Activated CD8-positive, alpha-beta T cell treated with anti-CD3 and anti-CD28 coated beads for 36 hours (primary cell): ENCODE data around the gene OSBPL6. TPM values are rescaled to one million over a fixed set of nuclear protein-coding genes. Genes with fewer than 3 reads are reported as not detected.
A peak's percentile ranks its signal among the peaks of the same experiment; 100 is the strongest.

Experiments used
- ATAC-seq: fragments of 200-7000 bp; cut with Tn5 transposase; one replicate; pipeline ENCODE4 v1.10.0; 2021; ENCODE audit warnings: mild to moderate bottlenecking, moderate library complexity
- CTCF ChIA-PET: fragments of 350-600 bp; sonication (Branson Sonifier 250); formaldehyde crosslinking; loops from one replicate; lab custom pipeline; 2021; ENCODE audit warnings: antibody characterized with exemption; lab: Charles Lee
- POLR2A ChIA-PET: fragments of 350-600 bp; sonication (Branson Sonifier 250); formaldehyde crosslinking; loops from one replicate; lab custom pipeline; 2021; ENCODE audit warnings: antibody characterized with exemption; lab: Charles Lee
- DNase-seq: peaks from one replicate; pipeline ENCODE4 v3.0.0-alpha.2; 2020
- H3K27ac Mint-ChIP-seq: one replicate; pipeline ENCODE4 v1.8.0; 2021; ENCODE audit warnings: mild to moderate bottlenecking, mixed read lengths
- H3K27me3 Mint-ChIP-seq: one replicate; pipeline ENCODE4 v1.8.0; 2021; ENCODE audit warnings: mixed read lengths
- H3K36me3 Mint-ChIP-seq: one replicate; pipeline ENCODE4 v1.8.0; 2021; ENCODE audit warnings: low read depth, mixed read lengths
- H3K4me1 Mint-ChIP-seq: one replicate; pipeline ENCODE4 v1.8.0; 2021; ENCODE audit warnings: low read depth, mixed read lengths
- H3K4me3 Mint-ChIP-seq: one replicate; pipeline ENCODE4 v1.8.0; 2021; ENCODE audit warnings: mild to moderate bottlenecking, moderate library complexity, mixed read lengths
- H3K9me3 Mint-ChIP-seq: one replicate; pipeline ENCODE4 v1.8.0; 2021; ENCODE audit warnings: mixed read lengths
- CTCF ChIP-seq: fragments of 200-600 bp; IDR thresholded peaks from one replicate; pipeline ENCODE4 v1.8.0; 2022; ENCODE audit warnings: antibody characterized with exemption, mild to moderate bottlenecking
- intact Hi-C: fragments of 100-400 bp; cut with micrococcal nuclease; formaldehyde crosslinking; loops from one replicate; pipeline ENCODE4 v1.10.0; 2022
- total RNA-seq, 2 experiments: library from RNA; stranded (reverse); gene quantifications; one replicate each; pipeline ENCODE4 v1.2.3, GENCODE V29; 2021

The OSBPL6 gene
- total RNA-seq, 2 experiments from 2014 or later, result 2.5 to 4.0 TPM

GRCh38 chr2:178436662-178437061 is 242.3 kb downstream of the OSBPL6 start:
- no peak for DNase-seq
- Mint-ChIP-seq H3K27me3 (no peaks in the 10 kb centered on the region), H3K4me3 (no peak overlapping the region), H3K9me3 (no peaks in the 10 kb centered on the region), H3K27ac (no peak overlapping the region), H3K36me3 (peaks cover 32% of the 10 kb centered on the region), H3K4me1 (no peaks in the 10 kb centered on the region)
- ATAC-seq, result no peak
- intact Hi-C loops, result no loop called here
- POLR2A ChIA-PET, result interaction anchor here (1.4 kb wide), 1 partner anchor 14 kb away, joined by 3 read pairs; the partner anchor contains the start of genes PJVK and PRKRA
- CTCF ChIA-PET, result interaction anchor here (1.6 kb wide), 1 partner anchor 22 kb away, joined by 7 read pairs; no protein-coding TSS in a partner anchor
- TF ChIP-seq CTCF, result no peak

GRCh38 chr2:178441426-178441825 is 247.1 kb downstream of the OSBPL6 start:
- no peak overlapping the region for H3K4me3 Mint-ChIP-seq
- POLR2A ChIA-PET, result no interaction called here
- H3K9me3 Mint-ChIP-seq, result no peaks in the 10 kb centered on the region
- intact Hi-C loops, result no loop called here
- no peaks in the 10 kb centered on the region for H3K27me3 Mint-ChIP-seq
- peaks cover 6% of the 10 kb centered on the region for H3K4me1 Mint-ChIP-seq
- no peak for TF ChIP-seq CTCF
- no peak overlapping the region for H3K27ac Mint-ChIP-seq
- DNase-seq, result no peak
- CTCF ChIA-PET, result interaction anchor here (2.2 kb wide), 1 partner anchor 27 kb away, joined by 7 read pairs; no protein-coding TSS in a partner anchor
- H3K36me3 Mint-ChIP-seq, result peaks cover 37% of the 10 kb centered on the region
- ATAC-seq, result no peak

DNA sequence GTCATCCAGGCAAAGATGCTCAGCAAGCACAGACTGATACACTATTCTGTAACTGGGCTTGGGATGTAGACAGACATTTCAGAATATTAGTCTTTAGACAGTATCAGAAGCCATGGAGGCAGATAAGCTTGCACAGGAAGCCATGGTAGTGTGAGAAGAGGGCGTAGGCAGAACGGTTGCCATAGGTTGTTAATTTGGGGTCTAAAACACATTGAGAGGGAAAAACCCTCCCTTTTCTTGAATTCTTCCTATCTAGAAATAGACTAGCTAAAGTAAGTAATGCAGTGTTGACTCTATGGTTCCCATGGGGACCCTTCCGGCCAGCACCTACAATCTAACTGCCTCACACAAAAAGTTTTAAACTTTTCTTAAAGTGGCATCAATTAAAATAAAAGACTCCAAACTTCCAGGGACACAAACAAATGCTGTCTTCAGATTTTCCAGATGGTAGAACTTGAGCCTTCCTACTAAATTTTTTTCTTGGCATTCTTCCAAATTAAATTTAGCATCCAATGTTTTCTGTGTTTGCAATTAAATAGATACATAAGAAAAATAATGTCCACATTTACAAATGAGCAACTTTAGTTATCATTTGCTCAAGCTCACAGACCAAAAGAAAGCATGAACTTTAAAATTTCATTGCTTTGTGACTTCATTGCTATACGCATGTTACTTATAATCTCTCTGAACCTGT is 254.8 kb downstream of the OSBPL6 start:
- no peak for TF ChIP-seq CTCF
- POLR2A ChIA-PET, result interaction anchor here (1.3 to 3.5 kb wide), 3 partner anchors 18 to 43 kb away, joined by 3 to 37 read pairs (median 7); no protein-coding TSS in a partner anchor
- Mint-ChIP-seq H3K36me3 (peaks cover 34% of the 10 kb centered on the region), H3K9me3 (no peaks in the 10 kb centered on the region), H3K27me3 (no peaks in the 10 kb centered on the region), H3K27ac (peak overlapping the region; percentile 18), H3K4me1 (peaks cover 30% of the 10 kb centered on the region), H3K4me3 (peak overlapping the region; percentile 87)
- intact Hi-C loops, result no loop called here
- CTCF ChIA-PET, result interaction anchor here (1.1 to 2.9 kb wide), 6 partner anchors 20 to 337 kb away, joined by 3 to 22 read pairs (median 6); partner anchors contain the start of gene RBM45
- peak; percentile 5 for DNase-seq
- ATAC-seq, result no peak

DNA sequence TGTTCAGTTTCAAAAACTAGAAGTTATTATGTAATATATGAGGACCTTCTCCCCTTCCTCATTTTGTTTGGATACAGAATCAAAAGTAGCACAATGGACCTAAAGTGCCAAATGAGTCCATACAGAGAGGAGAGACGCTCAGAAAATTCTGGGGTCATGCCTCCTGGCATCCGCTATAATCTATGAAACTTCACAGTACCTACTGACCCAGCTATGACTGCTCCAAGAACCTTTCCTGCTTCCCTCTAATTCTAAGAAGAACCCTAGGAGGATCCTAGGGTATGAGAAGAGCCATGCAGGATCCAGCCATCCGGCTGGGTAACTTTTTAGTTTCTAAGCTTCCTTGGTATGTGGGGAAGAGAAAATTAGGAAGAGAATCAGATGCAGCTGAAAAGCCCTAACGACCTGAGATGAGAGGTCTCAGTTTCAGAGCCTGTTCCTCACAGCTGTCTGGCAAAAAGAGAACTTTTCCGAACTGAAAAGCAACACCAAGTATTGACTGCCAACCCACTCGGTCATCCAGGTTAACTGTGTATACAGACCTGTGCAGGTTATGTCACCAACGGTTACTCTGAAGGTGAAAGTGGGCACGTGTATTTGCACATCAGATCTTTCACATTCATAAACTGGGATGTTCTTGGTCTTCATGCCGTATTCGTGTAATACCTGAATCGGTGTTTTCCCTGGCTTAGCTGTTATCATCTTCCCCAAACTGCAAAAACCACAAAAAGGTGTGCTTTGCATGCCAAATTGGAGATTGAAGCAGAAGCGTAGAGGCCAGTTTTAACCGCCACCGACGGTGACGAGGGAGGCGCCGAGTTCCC is 255.6 kb downstream of the OSBPL6 start:
- H3K9me3 Mint-ChIP-seq, result no peaks in the 10 kb centered on the region
- ATAC-seq, result no peak
- no peak for DNase-seq
- H3K4me1 Mint-ChIP-seq, result peaks cover 29% of the 10 kb centered on the region
- H3K27me3 Mint-ChIP-seq, result peaks cover 1% of the 10 kb centered on the region
- H3K4me3 Mint-ChIP-seq, result peak overlapping the region; percentile 87
- TF ChIP-seq CTCF, result no peak
- intact Hi-C loops, result no loop called here
- H3K36me3 Mint-ChIP-seq, result peaks cover 31% of the 10 kb centered on the region
- CTCF ChIA-PET, result interaction anchor here (1.3 to 2.9 kb wide), 6 partner anchors 31 to 338 kb away, joined by 3 to 22 read pairs (median 6); partner anchors contain the start of gene RBM45
- H3K27ac Mint-ChIP-seq, result peak overlapping the region; percentile 90
- POLR2A ChIA-PET, result interaction anchor here (1.3 to 3.5 kb wide), 6 partner anchors 13 to 43 kb away, joined by 3 to 37 read pairs (median 4); no protein-coding TSS in a partner anchor
